ENCODE measurements around the gene CER1. TPM values are rescaled to one million over a fixed set of nuclear protein-coding genes. Genes with fewer than 3 reads are reported as not detected.

Gene CER1
- total RNA-seq, 1 donor from 2014 or later = 0.99 TPM

DNA sequence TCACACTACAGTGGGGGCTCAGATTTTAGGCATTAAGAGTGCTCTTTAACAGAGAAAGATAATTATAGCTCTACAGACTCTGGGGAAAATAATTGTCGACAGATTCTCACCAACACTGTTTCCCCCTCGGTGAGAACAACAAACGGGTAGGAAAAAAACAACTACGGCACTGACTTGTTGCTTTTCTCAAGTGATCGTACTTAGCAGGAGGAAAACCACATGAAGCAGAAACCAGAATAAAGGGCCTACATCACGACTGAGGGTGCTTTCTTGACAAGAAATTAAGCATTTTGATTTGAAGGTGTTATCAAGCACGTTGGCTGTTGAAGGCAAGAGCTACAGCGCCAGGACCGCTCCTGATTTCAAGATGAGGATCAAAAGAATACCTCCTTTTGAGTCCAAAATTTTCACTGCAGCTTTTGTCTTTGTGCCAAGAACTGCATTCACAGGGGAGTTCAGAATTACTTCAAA is 27.2 kb upstream of the CER1 start:
- no peak overlapping the region for H3K4me3 Mint-ChIP-seq

DNA sequence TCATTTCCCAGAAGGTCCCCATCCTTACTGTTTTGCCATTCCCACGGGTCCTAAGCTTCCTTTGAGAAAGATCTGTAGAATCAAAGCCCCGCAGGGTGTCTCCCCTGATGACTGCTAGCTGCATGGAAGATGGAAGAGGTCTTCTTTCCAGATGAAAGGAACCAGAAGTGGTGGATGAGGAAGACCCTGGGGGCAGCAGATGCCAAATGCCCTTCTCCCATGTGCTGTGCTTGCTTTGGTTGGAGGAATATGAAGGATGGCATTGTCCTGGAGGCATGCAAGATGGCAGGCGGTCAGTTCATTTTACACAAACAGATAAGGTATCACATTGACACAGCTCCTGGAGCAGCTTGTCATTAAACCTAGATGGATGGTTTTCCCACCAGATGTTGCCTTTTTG is 25.8 kb upstream of the CER1 start:
- Mint-ChIP-seq H3K27ac (no peak overlapping the region), H3K36me3 (peaks cover 38% of the 10 kb centered on the region)
- TF ChIP-seq, protein P1, sequence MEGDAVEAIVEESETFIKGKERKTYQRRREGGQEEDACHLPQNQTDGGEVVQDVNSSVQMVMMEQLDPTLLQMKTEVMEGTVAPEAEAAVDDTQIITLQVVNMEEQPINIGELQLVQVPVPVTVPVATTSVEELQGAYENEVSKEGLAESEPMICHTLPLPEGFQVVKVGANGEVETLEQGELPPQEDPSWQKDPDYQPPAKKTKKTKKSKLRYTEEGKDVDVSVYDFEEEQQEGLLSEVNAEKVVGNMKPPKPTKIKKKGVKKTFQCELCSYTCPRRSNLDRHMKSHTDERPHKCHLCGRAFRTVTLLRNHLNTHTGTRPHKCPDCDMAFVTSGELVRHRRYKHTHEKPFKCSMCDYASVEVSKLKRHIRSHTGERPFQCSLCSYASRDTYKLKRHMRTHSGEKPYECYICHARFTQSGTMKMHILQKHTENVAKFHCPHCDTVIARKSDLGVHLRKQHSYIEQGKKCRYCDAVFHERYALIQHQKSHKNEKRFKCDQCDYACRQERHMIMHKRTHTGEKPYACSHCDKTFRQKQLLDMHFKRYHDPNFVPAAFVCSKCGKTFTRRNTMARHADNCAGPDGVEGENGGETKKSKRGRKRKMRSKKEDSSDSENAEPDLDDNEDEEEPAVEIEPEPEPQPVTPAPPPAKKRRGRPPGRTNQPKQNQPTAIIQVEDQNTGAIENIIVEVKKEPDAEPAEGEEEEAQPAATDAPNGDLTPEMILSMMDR (conservative IDR thresholded peaks at IDR 0.05) = no peak

More for the DNA sequence above, 27.2 kb upstream of the CER1 start:
- TF ChIP-seq, protein P1 (conservative IDR thresholded peaks at IDR 0.05) = no peak
- H3K9me3 Mint-ChIP-seq = peaks cover 2% of the 10 kb centered on the region
- no peak overlapping the region for H3K27ac Mint-ChIP-seq
- no peak for DNase-seq (ENCODE audit: extremely low spot score, unreplicated experiment)
- H3K36me3 Mint-ChIP-seq = peaks cover 32% of the 10 kb centered on the region
- peaks cover 26% of the 10 kb centered on the region for H3K4me1 Mint-ChIP-seq (ENCODE audit: unreplicated experiment)
- peaks cover 4% of the 10 kb centered on the region for H3K27me3 Mint-ChIP-seq

DNA sequence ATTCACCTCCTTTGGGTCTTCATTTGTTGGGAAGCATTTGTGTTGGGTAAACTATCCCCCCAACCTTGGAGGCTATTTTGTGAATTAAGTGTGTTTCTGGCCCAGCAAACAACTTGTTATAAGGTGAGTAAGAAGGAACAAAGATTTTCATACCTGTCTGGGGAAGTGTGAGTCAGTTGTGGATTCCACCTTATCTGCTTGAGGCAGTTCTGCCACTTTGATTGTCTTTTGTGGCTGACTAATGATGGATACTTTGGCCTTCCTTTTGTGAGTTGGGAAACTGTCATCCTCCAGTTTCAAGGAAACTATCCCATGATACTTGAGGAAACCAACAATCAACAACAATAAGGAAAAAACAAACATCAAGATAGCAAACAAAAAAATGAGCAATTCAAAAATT is 24.6 kb upstream of the CER1 start:
- peaks cover 23% of the 10 kb centered on the region for H3K4me1 Mint-ChIP-seq (ENCODE audit: unreplicated experiment)
- peaks cover 3% of the 10 kb centered on the region for H3K9me3 Mint-ChIP-seq
- peaks cover 39% of the 10 kb centered on the region for H3K36me3 Mint-ChIP-seq
- TF ChIP-seq, protein P1 (conservative IDR thresholded peaks at IDR 0.05) = no peak
- no peak overlapping the region for H3K4me3 Mint-ChIP-seq
- peaks cover 4% of the 10 kb centered on the region for H3K27me3 Mint-ChIP-seq
- H3K27ac Mint-ChIP-seq = no peak overlapping the region
- DNase-seq (ENCODE audit: extremely low spot score, unreplicated experiment) = no peak

More for the DNA sequence above, 25.8 kb upstream of the CER1 start:
- DNase-seq (ENCODE audit: extremely low spot score, unreplicated experiment) = no peak
- Mint-ChIP-seq H3K27me3 (peaks cover 4% of the 10 kb centered on the region), H3K4me1 (ENCODE audit: unreplicated experiment) (peaks cover 26% of the 10 kb centered on the region), H3K4me3 (no peak overlapping the region), H3K9me3 (peaks cover 3% of the 10 kb centered on the region)

DNA sequence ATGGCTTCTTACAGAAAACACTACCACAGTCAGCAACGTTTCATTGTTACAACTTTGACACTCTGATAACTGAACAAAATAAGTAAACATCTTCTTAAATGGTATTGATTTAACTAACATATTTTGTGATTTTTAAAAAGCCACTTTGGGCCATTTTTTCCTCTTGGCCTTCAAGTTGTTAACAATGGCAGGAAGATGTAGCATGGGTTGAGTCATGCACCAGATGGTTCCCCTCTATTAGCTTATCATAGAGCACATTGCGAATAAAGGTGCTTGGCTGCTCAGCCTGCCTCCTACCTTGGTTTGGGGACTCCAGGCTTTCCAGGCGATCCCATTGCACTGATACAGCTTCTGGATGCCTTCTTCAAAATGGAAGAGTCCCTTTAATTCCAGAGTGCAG is 24.1 kb upstream of the CER1 start:
- no peak overlapping the region for H3K4me3 Mint-ChIP-seq
- H3K36me3 Mint-ChIP-seq = peaks cover 37% of the 10 kb centered on the region
- H3K9me3 Mint-ChIP-seq = peaks cover 3% of the 10 kb centered on the region
- no peak overlapping the region for H3K27ac Mint-ChIP-seq
- TF ChIP-seq, protein P1 (conservative IDR thresholded peaks at IDR 0.05) = no peak
- peaks cover 4% of the 10 kb centered on the region for H3K27me3 Mint-ChIP-seq
- peaks cover 21% of the 10 kb centered on the region for H3K4me1 Mint-ChIP-seq (ENCODE audit: unreplicated experiment)
- no peak for DNase-seq (ENCODE audit: extremely low spot score, unreplicated experiment)

DNA sequence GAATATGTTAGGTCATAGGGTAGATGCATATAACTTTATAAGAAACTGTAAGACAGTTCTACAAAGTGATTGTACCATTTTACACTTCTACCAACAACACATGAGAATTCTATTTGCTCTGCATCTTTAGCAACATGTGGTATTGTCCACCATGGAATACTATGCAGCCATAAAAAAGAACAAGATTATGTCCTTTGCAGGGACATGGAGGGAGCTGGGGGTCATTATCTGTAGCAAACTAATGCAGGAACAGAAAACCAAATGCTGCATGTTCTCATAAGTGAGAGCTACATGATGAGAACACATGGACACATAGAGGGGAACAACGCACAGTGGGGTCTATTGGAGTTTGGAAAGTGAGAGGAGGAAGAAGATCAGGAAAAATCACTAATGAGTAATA is 22.2 kb upstream of the CER1 start:
- H3K9me3 Mint-ChIP-seq = peaks cover 3% of the 10 kb centered on the region
- TF ChIP-seq, protein P1 (conservative IDR thresholded peaks at IDR 0.05) = no peak
- no peak overlapping the region for H3K27ac Mint-ChIP-seq
- H3K36me3 Mint-ChIP-seq = peaks cover 35% of the 10 kb centered on the region
- no peak for DNase-seq (ENCODE audit: extremely low spot score, unreplicated experiment)
- no peak overlapping the region for H3K4me3 Mint-ChIP-seq
- peaks cover 4% of the 10 kb centered on the region for H3K27me3 Mint-ChIP-seq
- peaks cover 8% of the 10 kb centered on the region for H3K4me1 Mint-ChIP-seq (ENCODE audit: unreplicated experiment)

DNA sequence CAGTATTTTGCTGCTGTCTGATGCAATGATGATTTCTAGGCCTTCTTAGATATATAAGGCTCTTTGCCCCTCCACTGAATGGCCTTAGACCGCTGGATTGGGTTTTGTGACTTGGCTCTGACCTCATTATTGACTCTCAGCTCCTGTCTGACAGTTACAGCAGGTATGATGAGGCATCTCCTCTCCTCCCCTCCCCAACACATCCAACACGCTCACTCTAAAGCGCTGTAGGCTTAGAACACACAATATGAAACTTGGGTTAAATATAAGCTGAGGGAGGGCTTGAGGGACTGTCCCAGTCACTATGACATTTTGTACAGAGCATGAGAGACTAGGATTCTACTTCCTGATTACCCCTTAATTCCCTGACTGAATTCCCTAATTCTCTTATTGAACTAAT is 18.8 kb upstream of the CER1 start:
- Mint-ChIP-seq H3K4me1 (ENCODE audit: unreplicated experiment) (no peaks in the 10 kb centered on the region), H3K4me3 (no peak overlapping the region), H3K9me3 (peaks cover 3% of the 10 kb centered on the region), H3K36me3 (peaks cover 28% of the 10 kb centered on the region), H3K27me3 (no peaks in the 10 kb centered on the region), H3K27ac (no peak overlapping the region)
- TF ChIP-seq, protein P1 (conservative IDR thresholded peaks at IDR 0.05) = no peak
- DNase-seq (ENCODE audit: extremely low spot score, unreplicated experiment) = no peak

Measured in type B pancreatic cell (in vitro differentiated cells).